Tibial nerve (tissue), 4 donors: Measurements from ENCODE around the gene LYPLAL1.

ENCODE experiments used
- EP300 ChIP-seq, 2 donors: sonication (generic); formaldehyde crosslinking; IDR thresholded peaks; one replicate each; pipeline ENCODE4 v1.6.1; 2017; ENCODE audit warnings: antibody characterized with exemption in 2 of 2, mild to moderate bottlenecking in 1 of 2
- TF ChIP-seq, protein P1 (sequence below), 5 experiments: fragments of 200-600 bp in 3 of 5; fragments of 450-650 bp in 2 of 5; sonication (generic) in 3 of 5; IDR thresholded peaks; one replicate each; pipeline ENCODE4 v1.5.1; 2016 to 2019; ENCODE audit warnings: antibody characterized with exemption in 5 of 5, mild to moderate bottlenecking in 3 of 5, moderate library complexity in 2 of 5

DNA sequence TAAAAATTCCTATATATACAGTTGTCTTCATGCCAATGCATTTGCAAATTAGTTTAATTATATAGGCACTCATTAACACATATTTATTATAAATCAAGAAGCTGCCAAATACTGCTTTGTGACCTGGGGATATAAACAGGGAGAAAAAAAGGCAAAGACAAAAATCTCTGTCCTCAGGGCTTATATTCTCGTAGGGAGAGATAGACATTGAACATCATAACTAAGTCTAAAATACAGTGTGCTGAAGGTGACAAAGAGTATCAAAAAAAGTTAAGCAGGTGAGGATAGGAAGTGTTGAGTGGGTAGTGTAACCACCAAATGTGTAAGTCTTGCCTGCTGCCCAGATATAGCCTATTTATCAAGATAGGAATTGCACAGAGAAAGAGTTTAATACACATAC is 40.7 kb upstream of the LYPLAL1 start:
- TF ChIP-seq, protein P1, sequence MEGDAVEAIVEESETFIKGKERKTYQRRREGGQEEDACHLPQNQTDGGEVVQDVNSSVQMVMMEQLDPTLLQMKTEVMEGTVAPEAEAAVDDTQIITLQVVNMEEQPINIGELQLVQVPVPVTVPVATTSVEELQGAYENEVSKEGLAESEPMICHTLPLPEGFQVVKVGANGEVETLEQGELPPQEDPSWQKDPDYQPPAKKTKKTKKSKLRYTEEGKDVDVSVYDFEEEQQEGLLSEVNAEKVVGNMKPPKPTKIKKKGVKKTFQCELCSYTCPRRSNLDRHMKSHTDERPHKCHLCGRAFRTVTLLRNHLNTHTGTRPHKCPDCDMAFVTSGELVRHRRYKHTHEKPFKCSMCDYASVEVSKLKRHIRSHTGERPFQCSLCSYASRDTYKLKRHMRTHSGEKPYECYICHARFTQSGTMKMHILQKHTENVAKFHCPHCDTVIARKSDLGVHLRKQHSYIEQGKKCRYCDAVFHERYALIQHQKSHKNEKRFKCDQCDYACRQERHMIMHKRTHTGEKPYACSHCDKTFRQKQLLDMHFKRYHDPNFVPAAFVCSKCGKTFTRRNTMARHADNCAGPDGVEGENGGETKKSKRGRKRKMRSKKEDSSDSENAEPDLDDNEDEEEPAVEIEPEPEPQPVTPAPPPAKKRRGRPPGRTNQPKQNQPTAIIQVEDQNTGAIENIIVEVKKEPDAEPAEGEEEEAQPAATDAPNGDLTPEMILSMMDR (IDR thresholded peaks at IDR 0.05), result no peak
- TF ChIP-seq EP300 (IDR thresholded peaks at IDR 0.05), result no peak
